Heart left ventricle (tissue), 16 donors: ENCODE results near the gene ZBBX. TPM values are rescaled to one million over a fixed set of nuclear protein-coding genes. Genes with fewer than 3 reads are reported as not detected.

Source experiments
- ATAC-seq, 4 donors: fragments of 200-7000 bp; cut with Tn5 transposase; one replicate each; pipeline ENCODE4 v1.9.1; 2020 to 2022; ENCODE audit warnings: moderate library complexity in 4 of 4, mild to moderate bottlenecking in 3 of 4, moderate number of reproducible peaks in 1 of 4
- DNase-seq, 5 donors: peaks; one replicate each; pipeline ENCODE4 v3.0.0-alpha.2; 2020
- H3K27ac ChIP-seq, 12 donors: fragments of 200-600 bp; sonication (generic) in 4 of 12; one replicate each; pipeline versions ENCODE4 v1.5.0 to v1.8.0; 2016 to 2022; ENCODE audit warnings: mild to moderate bottlenecking in 2 of 12
- H3K27me3 ChIP-seq, 9 donors: fragments of 200-600 bp; sonication (generic) in 2 of 9; one replicate each; pipeline versions ENCODE4 v1.5.1 to v1.8.0; 2016 to 2022; ENCODE audit warnings: mild to moderate bottlenecking in 3 of 9
- H3K36me3 ChIP-seq, 9 donors: fragments of 200-600 bp; sonication (generic) in 2 of 9; one replicate each; pipeline versions ENCODE4 v1.5.0 to v1.8.0; 2018 to 2022; ENCODE audit warnings: mild to moderate bottlenecking in 2 of 9
- H3K4me1 ChIP-seq, 12 donors: fragments of 200-600 bp; sonication (generic) in 4 of 12; one replicate each; pipeline versions ENCODE4 v1.5.0 to v1.8.0; 2016 to 2022; ENCODE audit warnings: mild to moderate bottlenecking in 3 of 12
- H3K4me3 ChIP-seq, 12 donors: fragments of 200-600 bp; sonication (generic) in 4 of 12; one replicate each; pipeline versions ENCODE4 v1.5.0 to v1.8.0; 2017 to 2022; ENCODE audit warnings: mild to moderate bottlenecking in 9 of 12, moderate library complexity in 4 of 12
- H3K9me3 ChIP-seq, 12 donors: fragments of 200-600 bp; sonication (generic) in 4 of 12; one replicate each; pipeline versions ENCODE4 v1.5.0 to v1.8.0; 2016 to 2022; ENCODE audit warnings: mild to moderate bottlenecking in 1 of 12
- CTCF ChIP-seq, 12 donors: fragments of 200-600 bp; sonication (generic) in 4 of 12; IDR thresholded peaks; one replicate each; pipeline versions ENCODE4 v1.5.0 to v1.8.0; 2018 to 2022; ENCODE audit warnings: antibody characterized with exemption in 12 of 12, mild to moderate bottlenecking in 5 of 12
- POLR2A ChIP-seq, 2 donors: fragments of 450-650 bp; IDR thresholded peaks; one replicate each; pipeline ENCODE4 v1.6.1; 2017; ENCODE audit warnings: antibody characterized with exemption in 2 of 2, mild to moderate bottlenecking in 2 of 2, moderate library complexity in 2 of 2
- WGBS, 4 donors: extraction: QIAGEN DNeasy Blood & Tissue Kit in 2 of 4; methylation state at CpG; one replicate each; pipeline versions ENCODE4 v1.1.5 to v1.1.7; 2013 to 2018; 5-methylcytosine and 5-hydroxymethylcytosine counted together
- intact Hi-C, 10 donors: fragments of 100-400 bp; cut with DNase I; formaldehyde crosslinking; loops; one replicate each; pipeline versions ENCODE4 v1.11.1 to v1.14.2; 2022
- polyA plus RNA-seq, 2 donors: library from polyadenylated mRNA; stranded (reverse); fragments of 200-250 nt; gene quantifications; one replicate each; pipeline ENCODE4 v1.2.3, GENCODE V29; 2013
- total RNA-seq, 9 donors: library from RNA; depleted of rRNA in 2 of 9; stranded (reverse); fragments of >200 nt in 2 of 9; fragmentation: NEBNext Ultra II Directional in 3 of 9; extraction: Animal tissue kit (Norgen Biotek cat#: 25700) in 3 of 9; gene quantifications; one replicate each; pipeline versions ENCODE4 v1.1.0 to v1.2.4, GENCODE V29; 2016 to 2023
- donor health status: ischemic (EF 13 %, LVEDD 7.1; RV severe dilation, severe dysfunction).
- donor health status: healthy with polysubstance abuse.
- donor health status: DM: no; HTN: yes; CAD: no.
- donor health status: DM: no; HTN: no; CAD: no.
- donor health status: ischemic (EF 25% LVEDD 6.9; RV normal size, moderate dysfunction).
- donor health status: ischemic (EF 25% LVEDD 5.7; RV mildly dilated, moderate dysfunction).
- donor health status: healthy.
- donor health status: DM: yes; HTN: yes; CAD: no.
- donor health status: ischemic (EF 35%, LVEDD 5.7; RV mildly dilated, moderate dysfunction).
- donor health status: nonischemic (EF 11% LVEDD 7.7; RV severe dilation, severe dysfunction).
- donor health status: DM: yes; HTN: yes; CAD: no.
- donor health status: PGD.
- donor health status: ischemic (EF 29% LVEDD 5.4; RV normal size, mild dysfunction).
- donor health status: nonischemic (EF 23%, LVEDD 6.1; RV moderate dilation, normal function).

The ZBBX gene
- total and polyA plus RNA-seq, 11 donors = 0.42 TPM; not detected in 10

DNA sequence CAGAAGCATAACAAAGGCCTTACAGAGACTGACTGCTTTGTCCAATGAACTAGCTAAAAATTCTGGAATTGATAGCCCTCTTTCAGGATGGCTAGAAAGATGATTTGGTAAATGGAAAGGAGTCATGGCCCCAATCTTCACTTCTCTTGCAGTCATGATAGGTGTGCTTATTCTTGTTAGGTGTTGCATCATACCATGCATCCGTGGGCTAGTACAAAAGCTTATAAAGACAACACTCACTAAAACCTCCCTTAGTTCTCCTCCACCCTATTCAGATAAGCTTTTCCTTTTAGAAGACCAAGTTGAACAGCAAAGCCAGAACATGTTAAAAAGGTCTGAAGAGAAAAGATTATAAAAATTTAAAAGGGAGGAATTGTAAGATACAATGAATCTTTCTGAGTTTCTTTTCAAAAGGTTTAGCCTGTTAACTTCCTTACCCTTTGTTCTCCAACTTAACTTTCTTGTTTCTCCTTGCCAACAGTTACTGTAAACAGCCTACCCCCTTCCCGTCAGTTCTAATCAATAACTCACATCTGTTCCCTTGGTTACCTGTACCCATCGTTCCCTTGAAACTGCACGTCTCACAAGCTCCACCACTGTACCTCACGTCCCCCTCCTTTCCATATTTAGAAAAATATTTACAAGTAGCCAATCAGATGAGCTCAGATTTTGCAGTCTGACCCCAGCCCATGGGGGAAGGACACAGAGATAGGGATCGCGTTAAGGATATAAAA lies 105.8 kb downstream of the ZBBX start:
- no peak overlapping the region for H3K27ac ChIP-seq
- intact Hi-C loops = no loop called here
- H3K4me3 ChIP-seq = no peak overlapping the region
- TF ChIP-seq CTCF (IDR thresholded peaks at IDR 0.05) (no peak), POLR2A (IDR thresholded peaks at IDR 0.05) (no peak)
- H3K27me3 ChIP-seq = no peaks in the 10 kb centered on the region
- 81 to 90% (median 83%) methylated on average over 7 of the region's 7 CpGs for WGBS, 4 donors
- H3K9me3 ChIP-seq = no peaks in the 10 kb centered on the region
- DNase-seq = no peak
- no peaks in the 10 kb centered on the region for H3K36me3 ChIP-seq
- ATAC-seq = no peak
- H3K4me1 ChIP-seq = no peaks in the 10 kb centered on the region

DNA sequence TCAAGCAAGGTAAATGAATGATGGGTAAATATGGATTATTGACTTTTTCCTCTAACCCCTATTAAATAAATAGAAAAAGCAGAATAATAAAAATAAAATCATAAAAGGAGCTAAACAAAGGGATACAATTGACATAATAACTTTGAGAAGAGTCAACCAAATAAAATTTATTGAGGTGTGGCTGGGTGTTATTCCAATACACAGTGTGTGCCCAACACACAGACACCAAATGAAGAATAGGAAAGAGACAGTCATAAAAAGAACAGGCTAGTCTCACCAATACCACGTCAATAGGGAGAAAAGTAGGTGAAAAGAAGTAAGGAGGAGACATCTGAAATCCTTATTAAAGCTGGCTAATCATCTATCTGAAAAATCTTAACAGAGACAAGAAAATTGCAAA lies 127.1 kb downstream of the ZBBX start:
- Histone ChIP-seq H3K4me1 (no peaks in the 10 kb centered on the region), H3K36me3 (no peaks in the 10 kb centered on the region), H3K9me3 (no peaks in the 10 kb centered on the region), H3K4me3 (no peak overlapping the region), H3K27ac (no peak overlapping the region), H3K27me3 (no peaks in the 10 kb centered on the region)
- TF ChIP-seq CTCF (IDR thresholded peaks at IDR 0.05) (no peak), POLR2A (IDR thresholded peaks at IDR 0.05) (no peak)
- intact Hi-C loops = no loop called here
- no peak for ATAC-seq
- WGBS, 4 donors = 58 to 73% (median 70%) methylated on average over 1 of the region's 1 CpG
- no peak for DNase-seq

DNA sequence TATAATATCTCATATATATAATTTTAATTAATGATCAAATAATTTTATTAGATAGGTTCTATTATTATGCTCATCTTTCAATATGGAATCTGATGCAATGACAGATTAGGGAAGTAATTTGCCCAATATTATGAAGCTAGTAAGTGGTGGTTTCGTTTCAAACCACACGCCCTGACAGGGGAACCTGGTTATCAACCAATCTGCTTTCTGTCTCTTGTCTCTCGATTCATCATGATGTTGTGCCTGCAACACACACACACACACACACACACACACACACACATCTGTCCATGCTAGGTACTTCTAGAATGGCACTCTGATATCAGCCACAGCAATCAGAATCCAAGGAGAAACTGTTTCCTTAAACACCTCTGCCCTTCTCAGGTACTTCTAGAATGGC lies 128.4 kb downstream of the ZBBX start:
- Histone ChIP-seq H3K9me3 (no peaks in the 10 kb centered on the region), H3K4me3 (no peak overlapping the region), H3K27ac (no peak overlapping the region), H3K4me1 (no peaks in the 10 kb centered on the region), H3K36me3 (no peaks in the 10 kb centered on the region), H3K27me3 (no peaks in the 10 kb centered on the region)
- WGBS, 4 donors = 86 to 90% (median 86%) methylated on average over 3 of the region's 3 CpGs
- intact Hi-C loops = no loop called here
- no peak for ATAC-seq
- no peak for DNase-seq
- no peak for TF ChIP-seq CTCF (IDR thresholded peaks at IDR 0.05)
- no peak for TF ChIP-seq POLR2A (IDR thresholded peaks at IDR 0.05)

- H3K4me1 ChIP-seq = no peaks in the 10 kb centered on the region
- H3K9me3 ChIP-seq = no peaks in the 10 kb centered on the region
- H3K27me3 ChIP-seq = no peaks in the 10 kb centered on the region
- H3K27ac ChIP-seq = no peak overlapping the region
- intact Hi-C loops = no loop called here
- H3K4me3 ChIP-seq = no peak overlapping the region
- H3K36me3 ChIP-seq = no peaks in the 10 kb centered on the region
- no peak for TF ChIP-seq POLR2A (IDR thresholded peaks at IDR 0.05)
- no peak for TF ChIP-seq CTCF (IDR thresholded peaks at IDR 0.05)
- DNase-seq = no peak
- ATAC-seq = no peak
These were observed 133.8 kb downstream of the ZBBX start for GRCh38 chr3:167246252-167246651.
